Motor neuron (in vitro differentiated cells): ENCODE measurements around the gene ADGRB2. TPM values are rescaled to one million over a fixed set of nuclear protein-coding genes. Genes with fewer than 3 reads are reported as not detected.

ENCODE experiments used
- ATAC-seq, 8 experiments: fragments of 200-7000 bp; cut with Tn5 transposase; replicated peaks in 6 of 8; 2 replicates each; pipeline ENCODE4 v1.8.0; 2021; ENCODE audit warnings: mild to moderate bottlenecking in 8 of 8, moderate library complexity in 8 of 8
- H3K27ac ChIP-seq, 2 donors: fragments of 250-450 bp; sonication (Bioruptor Pico); 2 replicates each; pipeline ENCODE4 v1.9.0; 2021; ENCODE audit warnings: antibody characterized with exemption in 2 of 2, mild to moderate bottlenecking in 2 of 2, moderate library complexity in 1 of 2
- H3K4me1 ChIP-seq, 2 donors: fragments of 250-450 bp; sonication (Bioruptor Pico); replicated peaks in 1 of 2; 2 replicates each; pipeline ENCODE4 v1.6.1; 2021; ENCODE audit warnings: antibody characterized with exemption in 2 of 2, mild to moderate bottlenecking in 2 of 2, moderate library complexity in 1 of 2
- H3K4me3 ChIP-seq, 5 donors: fragments of 250-450 bp; sonication (Bioruptor Pico); 2 replicates each; pipeline ENCODE4 v1.9.0; 2021; ENCODE audit warnings: antibody characterized with exemption in 5 of 5, mild to moderate bottlenecking in 5 of 5, moderate library complexity in 4 of 5
- WGBS, 10 experiments: fragments of 450-650 bp; shearing (Covaris generic); methylation state at CpG; one replicate each; pipeline ENCODE4 v1.0.0; 2022; 5-methylcytosine and 5-hydroxymethylcytosine counted together
- in situ Hi-C, 9 experiments: fragments of 400-800 bp; cut with MboI; loops; one replicate each; pipeline ENCODE4 v1.15.0; 2021; ENCODE audit warnings: low sequenced_read_pairs in 9 of 9, low pct_unique_long_range_greater_than_20kb in 2 of 9; ENCODE audit not compliant: unreplicated experiment in 9 of 9
- total RNA-seq, 8 experiments: library from RNA; unstranded; fragments of 300-600 nt; gene quantifications; 2 replicates each; pipeline versions ENCODE4 v1.2.3 to v1.2.4, GENCODE V29; 2022

ADGRB2 gene
- total RNA-seq = 10 to 100 TPM in 7 of 8 experiments, 1 to 10 TPM in 1; 3.7 to 60.2 (median 35.4) TPM

- ATAC-seq = peak; percentile 2 to 45 (median 36)
- WGBS, 10 experiments = 0 to 62% (median 53%) methylated on average over 1 to 5 of the region's 59 CpGs; no CpG with 5 or more reads in 4 of the 10 experiments
- peak within 1 kb of the TSS; percentile 21 to 49 for H3K27ac ChIP-seq
- peak within 1 kb of the TSS; percentile 54 to 95 (median 74) for H3K4me3 ChIP-seq
- H3K4me1 ChIP-seq = peaks cover 57% of the 10 kb centered on the region in 2 donors
- in situ Hi-C loops = loop anchor here in 1 of 9 experiments (25.0 kb wide), 1 partner anchor 102 kb away; no protein-coding TSS in a partner anchor
Measured at GRCh38 chr1:31764312-31765040, at the start of gene ADGRB2. TSS of gene ADGRB2 (minus strand) at chr1:31764340. CDS start at chr1:31757221, 7,119 bp downstream.

- H3K27ac ChIP-seq = no peak overlapping the region
- in situ Hi-C loops = loop anchor here in 2 of 9 experiments (10.0 to 25.0 kb wide), 2 partner anchors 150 to 153 kb away; no protein-coding TSS in a partner anchor
- peaks cover 2 to 10% of the 10 kb centered on the region in 2 donors for H3K4me1 ChIP-seq
- 62 to 92% (median 76%) methylated on average over 5 to 9 of the region's 9 CpGs; no CpG with 5 or more reads in 2 of the 10 experiments for WGBS, 10 experiments
- no peak for ATAC-seq
- no peak overlapping the region for H3K4me3 ChIP-seq
Measured at GRCh38 chr1:31812158-31812829, 48.2 kb upstream of the ADGRB2 start.

GRCh38 chr1:31811605-31812004, 47.5 kb upstream of the ADGRB2 start:
- Histone ChIP-seq H3K4me3 (no peak overlapping the region), H3K4me1 (peaks cover 2 to 10% of the 10 kb centered on the region in 2 donors), H3K27ac (no peak overlapping the region)
- ATAC-seq = peak; percentile 51 to 97 (median 93)
- in situ Hi-C loops = loop anchor here in 2 of 9 experiments (10.0 to 25.0 kb wide), 2 partner anchors 151 to 153 kb away; no protein-coding TSS in a partner anchor
- WGBS, 10 experiments = 0 to 73% (median 0%) methylated on average over 1 to 5 of the region's 7 CpGs; no CpG with 5 or more reads in 3 of the 10 experiments

GRCh38 chr1:31809698-31810097, 45.6 kb upstream of the ADGRB2 start:
- Histone ChIP-seq H3K4me1 (peaks cover 2 to 10% of the 10 kb centered on the region in 2 donors), H3K4me3 (no peak overlapping the region), H3K27ac (no peak overlapping the region)
- WGBS, 10 experiments = 40 to 70% (median 61%) methylated on average over 1 to 4 of the region's 4 CpGs; no CpG with 5 or more reads in 3 of the 10 experiments
- ATAC-seq = no peak
- in situ Hi-C loops = loop anchor here in 2 of 9 experiments (10.0 to 25.0 kb wide), 2 partner anchors 153 to 155 kb away; no protein-coding TSS in a partner anchor

- Histone ChIP-seq H3K4me1 (peaks cover 2 to 10% of the 10 kb centered on the region in 2 donors), H3K27ac (no peak overlapping the region), H3K4me3 (no peak overlapping the region)
- no peak for ATAC-seq
- in situ Hi-C loops = loop anchor here in 1 of 9 experiments (25.0 kb wide), 1 partner anchor 155 kb away; no protein-coding TSS in a partner anchor
- 39 to 100% (median 89%) methylated on average over 1 to 4 of the region's 4 CpGs for WGBS, 10 experiments
Measured at GRCh38 chr1:31807273-31808048, 43.3 kb upstream of the ADGRB2 start.

- in situ Hi-C loops = loop anchor here in 1 of 9 experiments (25.0 kb wide), 1 partner anchor 157 kb away; no protein-coding TSS in a partner anchor
- no peak overlapping the region for H3K27ac ChIP-seq
- ATAC-seq = no peak
- no peaks in the 10 kb centered on the region for H3K4me1 ChIP-seq
- no peak overlapping the region for H3K4me3 ChIP-seq
- WGBS, 10 experiments = 57 to 83% (median 78%) methylated on average over 2 to 6 of the region's 6 CpGs
Measured at GRCh38 chr1:31805318-31805717, 41.2 kb upstream of the ADGRB2 start.

- WGBS, 10 experiments = 87 to 100% (median 100%) methylated on average over 1 of the region's 1 CpG
- H3K4me1 ChIP-seq = peaks cover 0 to 4% of the 10 kb centered on the region in 2 donors
- in situ Hi-C loops = loop anchor here in 1 of 9 experiments (25.0 kb wide), 1 partner anchor 158 kb away; no protein-coding TSS in a partner anchor
- H3K27ac ChIP-seq = no peak overlapping the region
- no peak overlapping the region for H3K4me3 ChIP-seq
- ATAC-seq = no peak
Measured at GRCh38 chr1:31804098-31804497, 40.0 kb upstream of the ADGRB2 start.

- no peak overlapping the region for H3K4me3 ChIP-seq
- peaks cover 0 to 4% of the 10 kb centered on the region in 2 donors for H3K4me1 ChIP-seq
- ATAC-seq = no peak
- no peak overlapping the region for H3K27ac ChIP-seq
- WGBS, 10 experiments = 85 to 100% (median 96%) methylated on average over 1 to 2 of the region's 2 CpGs
- in situ Hi-C loops = loop anchor here in 1 of 9 experiments (25.0 kb wide), 1 partner anchor 159 kb away; no protein-coding TSS in a partner anchor
Measured at GRCh38 chr1:31803610-31804009, 39.5 kb upstream of the ADGRB2 start.

- 15 to 83% (median 72%) methylated on average over 8 to 13 of the region's 13 CpGs for WGBS, 10 experiments
- peak in 3 of 8 experiments; percentile 48 to 73 (median 70) for ATAC-seq
- H3K4me1 ChIP-seq = peaks cover 0 to 7% of the 10 kb centered on the region in 2 donors
- in situ Hi-C loops = loop anchor here in 1 of 9 experiments (25.0 kb wide), 1 partner anchor 160 kb away; no protein-coding TSS in a partner anchor
- H3K27ac ChIP-seq = no peak overlapping the region
- H3K4me3 ChIP-seq = no peak overlapping the region
Measured at GRCh38 chr1:31802190-31803150, 38.3 kb upstream of the ADGRB2 start.

- no peak for ATAC-seq
- Histone ChIP-seq H3K4me3 (no peak overlapping the region), H3K4me1 (peaks cover 0 to 7% of the 10 kb centered on the region in 2 donors), H3K27ac (no peak overlapping the region)
- 80 to 83% (median 80%) methylated on average over 1 of the region's 1 CpG; no CpG with 5 or more reads in 7 of the 10 experiments for WGBS, 10 experiments
- in situ Hi-C loops = loop anchor here in 1 of 9 experiments (25.0 kb wide), 1 partner anchor 161 kb away; no protein-coding TSS in a partner anchor
Measured at GRCh38 chr1:31801458-31801857, 37.3 kb upstream of the ADGRB2 start.

- in situ Hi-C loops = loop anchor here in 1 of 9 experiments (25.0 kb wide), 1 partner anchor 162 kb away; no protein-coding TSS in a partner anchor
- no peak for ATAC-seq
- 67 to 100% (median 88%) methylated on average over 1 to 3 of the region's 4 CpGs; no CpG with 5 or more reads in 6 of the 10 experiments for WGBS, 10 experiments
- Histone ChIP-seq H3K27ac (no peak overlapping the region), H3K4me1 (peaks cover 0 to 7% of the 10 kb centered on the region in 2 donors), H3K4me3 (no peak overlapping the region)
Measured at GRCh38 chr1:31800674-31800967, 36.5 kb upstream of the ADGRB2 start.
